ENCODE measurements around the gene PER3. TPM values are rescaled to one million over a fixed set of nuclear protein-coding genes. Genes with fewer than 3 reads are reported as not detected.

Gene PER3
- total RNA-seq, 1 experiment from 2014 or later = 4.3 TPM

DNA sequence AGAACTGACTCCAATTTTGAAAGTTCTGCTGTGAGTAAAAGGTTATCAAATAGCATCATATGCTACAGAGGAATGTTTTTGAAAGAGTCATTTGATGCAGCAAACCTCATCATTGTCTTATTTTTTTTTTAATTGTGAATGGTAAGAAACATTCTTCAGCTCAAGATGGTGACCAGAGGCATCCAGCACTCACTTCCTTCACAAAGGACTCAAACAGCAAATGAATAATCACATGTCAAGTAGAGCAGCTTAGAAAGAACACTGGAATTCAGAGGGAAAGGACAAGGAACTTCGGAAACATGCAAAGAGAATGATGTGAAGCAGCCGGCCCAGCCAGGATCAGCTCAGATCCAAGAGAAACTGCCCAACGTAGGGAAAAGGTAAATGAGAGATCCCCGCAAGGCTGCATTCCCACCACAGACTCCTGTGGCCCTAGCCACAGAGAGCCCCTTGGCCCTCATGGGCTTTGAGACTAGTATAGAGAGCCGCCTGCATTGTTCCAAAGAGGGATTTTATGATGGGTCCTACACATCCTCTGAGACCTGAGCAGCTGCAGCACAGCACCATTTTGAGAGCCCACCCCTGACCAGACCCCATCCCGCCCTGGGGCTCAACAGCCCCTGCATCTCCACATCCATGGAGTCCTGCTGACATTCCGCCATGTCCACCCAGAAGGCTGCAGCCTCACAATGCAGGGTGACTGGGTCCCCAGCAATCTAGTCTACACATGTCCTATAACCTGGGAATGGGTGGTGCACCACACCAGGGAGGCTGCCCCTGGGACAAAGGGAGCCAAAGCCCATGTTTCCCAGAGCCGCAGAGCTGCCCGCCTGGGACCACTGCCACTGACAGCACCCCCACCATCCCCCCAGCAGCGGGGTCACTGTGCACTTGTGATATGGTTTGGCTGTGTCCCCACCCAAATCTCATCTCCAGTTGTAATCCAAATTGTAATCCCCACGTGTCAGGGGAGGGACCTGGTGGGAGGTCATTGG, 90.0 kb downstream of the PER3 start:
- DNase-seq (no peak), ATAC-seq (no peak)
- no TSS peak for BruUV-seq (replicated peaks)
- no peaks in the 10 kb centered on the region for H3F3A ChIP-seq (ENCODE audit: low read length, unreplicated experiment)
- no peaks in the 10 kb centered on the region for H4K20me1 ChIP-seq (ENCODE audit: low read length)
- no peaks in the 10 kb centered on the region for H3K79me2 ChIP-seq (ENCODE audit: low read length)
- ChIA-PET CTCF (no interaction called here), POLR2A (ENCODE audit: unreplicated experiment) (no interaction called here)
- no peaks in the 10 kb centered on the region for H3K27me3 ChIP-seq (ENCODE audit: low read length)
- no peak overlapping the region for H3K27ac ChIP-seq (ENCODE audit: low read length)
- peaks cover 11% of the 10 kb centered on the region for H3K4me1 ChIP-seq (ENCODE audit: insufficient read depth, low read length)
- H3K9me3 ChIP-seq (ENCODE audit: low read length) = no peaks in the 10 kb centered on the region
- H2AFZ ChIP-seq (ENCODE audit: low read length) = no peak overlapping the region
- H3K4me3 ChIP-seq (ENCODE audit: low read length) = no peak overlapping the region
- TF ChIP-seq EZH2phosphoT487 (IDR thresholded peaks at IDR 0.05; ENCODE audit: borderline replicate concordance, low read length) (no peak), EZH2 (IDR thresholded peaks at IDR 0.05; ENCODE audit: low read length, unreplicated experiment) (no peak)
- no peak overlapping the region for H3K9ac ChIP-seq (ENCODE audit: low read length)
- intact Hi-C loops (cut with micrococcal nuclease) = no loop called here
- H3K36me3 ChIP-seq (ENCODE audit: low read depth, low read length) = no peaks in the 10 kb centered on the region
- H3K4me2 ChIP-seq (ENCODE audit: low read length) = no peak overlapping the region
- H3K9me2 ChIP-seq (replicated peaks; ENCODE audit: low read length) = no peaks in the 10 kb centered on the region

DNA sequence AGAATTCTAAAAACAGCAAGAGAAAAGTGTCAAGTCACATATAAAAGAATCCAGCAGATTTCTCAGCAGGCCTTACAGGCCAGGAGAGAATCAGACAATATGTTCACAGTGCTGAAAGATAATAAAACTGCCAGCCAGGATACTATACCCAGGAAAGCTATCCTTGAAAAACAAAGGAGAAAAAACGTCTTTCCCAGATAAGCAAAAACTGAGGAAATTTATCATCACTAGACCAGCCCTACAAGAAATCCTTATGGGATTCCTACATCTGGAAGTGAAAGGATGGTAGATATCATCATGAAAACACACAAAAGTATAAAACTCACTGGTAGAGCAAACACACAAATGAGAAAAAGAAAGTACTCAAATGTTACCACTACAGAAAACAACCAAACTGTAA, 93.9 kb downstream of the PER3 start:
- H3K27ac ChIP-seq (ENCODE audit: low read length) = no peak overlapping the region
- ChIA-PET CTCF (interaction anchor here (0.6 kb wide), 1 partner anchor 34 kb away, joined by 3 read pairs; no protein-coding TSS in a partner anchor), POLR2A (ENCODE audit: unreplicated experiment) (no interaction called here)
- no peaks in the 10 kb centered on the region for H3K4me1 ChIP-seq (ENCODE audit: insufficient read depth, low read length)
- H3K4me3 ChIP-seq (ENCODE audit: low read length) = no peak overlapping the region
- no peaks in the 10 kb centered on the region for H3K79me2 ChIP-seq (ENCODE audit: low read length)
- no peak overlapping the region for H3K4me2 ChIP-seq (ENCODE audit: low read length)
- TF ChIP-seq, protein P1, sequence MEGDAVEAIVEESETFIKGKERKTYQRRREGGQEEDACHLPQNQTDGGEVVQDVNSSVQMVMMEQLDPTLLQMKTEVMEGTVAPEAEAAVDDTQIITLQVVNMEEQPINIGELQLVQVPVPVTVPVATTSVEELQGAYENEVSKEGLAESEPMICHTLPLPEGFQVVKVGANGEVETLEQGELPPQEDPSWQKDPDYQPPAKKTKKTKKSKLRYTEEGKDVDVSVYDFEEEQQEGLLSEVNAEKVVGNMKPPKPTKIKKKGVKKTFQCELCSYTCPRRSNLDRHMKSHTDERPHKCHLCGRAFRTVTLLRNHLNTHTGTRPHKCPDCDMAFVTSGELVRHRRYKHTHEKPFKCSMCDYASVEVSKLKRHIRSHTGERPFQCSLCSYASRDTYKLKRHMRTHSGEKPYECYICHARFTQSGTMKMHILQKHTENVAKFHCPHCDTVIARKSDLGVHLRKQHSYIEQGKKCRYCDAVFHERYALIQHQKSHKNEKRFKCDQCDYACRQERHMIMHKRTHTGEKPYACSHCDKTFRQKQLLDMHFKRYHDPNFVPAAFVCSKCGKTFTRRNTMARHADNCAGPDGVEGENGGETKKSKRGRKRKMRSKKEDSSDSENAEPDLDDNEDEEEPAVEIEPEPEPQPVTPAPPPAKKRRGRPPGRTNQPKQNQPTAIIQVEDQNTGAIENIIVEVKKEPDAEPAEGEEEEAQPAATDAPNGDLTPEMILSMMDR (conservative IDR thresholded peaks at IDR 0.05; ENCODE audit: low read depth, low read length) = no peak
- TF ChIP-seq EZH2phosphoT487 (IDR thresholded peaks at IDR 0.05; ENCODE audit: borderline replicate concordance, low read length) = no peak
- no peak for TF ChIP-seq EZH2 (IDR thresholded peaks at IDR 0.05; ENCODE audit: low read length, unreplicated experiment)
- no TSS peak for BruUV-seq (replicated peaks)
- H2AFZ ChIP-seq (ENCODE audit: low read length) = no peak overlapping the region
- H3F3A ChIP-seq (ENCODE audit: low read length, unreplicated experiment) = no peaks in the 10 kb centered on the region
- DNase-seq = no peak
- H3K9me3 ChIP-seq (ENCODE audit: low read length) = no peaks in the 10 kb centered on the region
- intact Hi-C loops (cut with micrococcal nuclease) = no loop called here
- no peaks in the 10 kb centered on the region for H3K27me3 ChIP-seq (ENCODE audit: low read length)
- H3K9ac ChIP-seq (ENCODE audit: low read length) = no peak overlapping the region
- no peaks in the 10 kb centered on the region for H3K9me2 ChIP-seq (replicated peaks; ENCODE audit: low read length)
- H4K20me1 ChIP-seq (ENCODE audit: low read length) = no peaks in the 10 kb centered on the region
- no peaks in the 10 kb centered on the region for H3K36me3 ChIP-seq (ENCODE audit: low read depth, low read length)
- ATAC-seq = no peak

DNA sequence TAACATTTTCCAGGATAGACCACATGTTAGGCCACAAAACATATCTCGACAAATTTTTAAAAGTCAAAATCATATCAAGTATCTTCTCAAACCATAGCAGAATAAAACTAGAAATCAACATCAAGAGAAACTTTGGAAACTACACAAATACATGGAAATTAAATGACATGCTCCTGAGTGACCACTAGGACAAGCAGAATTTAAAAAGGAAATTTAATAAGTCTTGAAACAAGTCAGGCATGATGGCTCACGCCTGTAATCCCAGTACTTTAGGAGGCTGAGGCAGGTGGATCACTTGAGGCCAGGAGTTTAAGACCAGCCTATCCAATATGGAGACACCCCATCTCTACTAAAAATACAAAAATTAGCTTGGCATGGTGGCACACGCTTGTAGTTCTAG, 95.1 kb downstream of the PER3 start:
- intact Hi-C loops (cut with micrococcal nuclease) = no loop called here
- Histone ChIP-seq H3F3A (ENCODE audit: low read length, unreplicated experiment) (no peaks in the 10 kb centered on the region), H3K9me2 (replicated peaks; ENCODE audit: low read length) (no peaks in the 10 kb centered on the region), H3K36me3 (ENCODE audit: low read depth, low read length) (no peaks in the 10 kb centered on the region), H3K9me3 (ENCODE audit: low read length) (no peaks in the 10 kb centered on the region), H3K4me2 (ENCODE audit: low read length) (no peak overlapping the region), H3K79me2 (ENCODE audit: low read length) (no peaks in the 10 kb centered on the region), H3K27ac (ENCODE audit: low read length) (no peak overlapping the region), H3K9ac (ENCODE audit: low read length) (no peak overlapping the region), H3K4me3 (ENCODE audit: low read length) (no peak overlapping the region), H2AFZ (ENCODE audit: low read length) (no peak overlapping the region), H3K4me1 (ENCODE audit: insufficient read depth, low read length) (no peaks in the 10 kb centered on the region), H4K20me1 (ENCODE audit: low read length) (no peaks in the 10 kb centered on the region), H3K27me3 (ENCODE audit: low read length) (no peaks in the 10 kb centered on the region)
- POLR2A ChIA-PET (ENCODE audit: unreplicated experiment) = no interaction called here
- TF ChIP-seq, protein P1 (conservative IDR thresholded peaks at IDR 0.05; ENCODE audit: low read depth, low read length) = peak; percentile 22; the same call in 1 of the 2 replicates
- no peak for TF ChIP-seq EZH2phosphoT487 (IDR thresholded peaks at IDR 0.05; ENCODE audit: borderline replicate concordance, low read length)
- TF ChIP-seq EZH2 (IDR thresholded peaks at IDR 0.05; ENCODE audit: low read length, unreplicated experiment) = no peak
- CTCF ChIA-PET = no interaction called here
- ATAC-seq (no peak), DNase-seq (no peak)
- no TSS peak for BruUV-seq (replicated peaks)

All from PC-3 (cell line).